Measurements from ENCODE around the gene MBD5.

MBD5 gene

GRCh38 chr2:148027822-148028221, 6.9 kb downstream of the MBD5 start:
- H3K9me3 ChIP-seq (ENCODE audit: control insufficient read depth, low read depth, low read length) = no peaks in the 10 kb centered on the region
- H3K4me1 ChIP-seq (ENCODE audit: control insufficient read depth, low read depth, low read length) = no peaks in the 10 kb centered on the region
- no peak overlapping the region for H3K4me3 ChIP-seq (ENCODE audit: low read length)
- no peaks in the 10 kb centered on the region for H3K27me3 ChIP-seq (ENCODE audit: control insufficient read depth, insufficient read depth, low read length)
- no peak overlapping the region for H3K27ac ChIP-seq (ENCODE audit: low read length)
- H3K9ac ChIP-seq (ENCODE audit: low read length) = no peak overlapping the region
- H3K36me3 ChIP-seq (ENCODE audit: control insufficient read depth, low read depth, low read length) = no peaks in the 10 kb centered on the region

GRCh38 chr2:148028781-148029180, 7.9 kb downstream of the MBD5 start:
- Histone ChIP-seq H3K9me3 (ENCODE audit: control insufficient read depth, low read depth, low read length) (no peaks in the 10 kb centered on the region), H3K4me3 (ENCODE audit: low read length) (no peak overlapping the region), H3K27me3 (ENCODE audit: control insufficient read depth, insufficient read depth, low read length) (no peaks in the 10 kb centered on the region), H3K4me1 (ENCODE audit: control insufficient read depth, low read depth, low read length) (no peaks in the 10 kb centered on the region), H3K27ac (ENCODE audit: low read length) (no peak overlapping the region), H3K9ac (ENCODE audit: low read length) (no peak overlapping the region), H3K36me3 (ENCODE audit: control insufficient read depth, low read depth, low read length) (no peaks in the 10 kb centered on the region)

- H3K9ac ChIP-seq (ENCODE audit: low read length) = no peak overlapping the region
- no peaks in the 10 kb centered on the region for H3K4me1 ChIP-seq (ENCODE audit: control insufficient read depth, low read depth, low read length)
- no peaks in the 10 kb centered on the region for H3K9me3 ChIP-seq (ENCODE audit: control insufficient read depth, low read depth, low read length)
- no peaks in the 10 kb centered on the region for H3K36me3 ChIP-seq (ENCODE audit: control insufficient read depth, low read depth, low read length)
- H3K4me3 ChIP-seq (ENCODE audit: low read length) = no peak overlapping the region
- no peaks in the 10 kb centered on the region for H3K27me3 ChIP-seq (ENCODE audit: control insufficient read depth, insufficient read depth, low read length)
- no peak overlapping the region for H3K27ac ChIP-seq (ENCODE audit: low read length)
Measured at GRCh38 chr2:148031152-148031551, 10.3 kb downstream of the MBD5 start.

- Histone ChIP-seq H3K4me1 (ENCODE audit: control insufficient read depth, low read depth, low read length) (no peaks in the 10 kb centered on the region), H3K27me3 (ENCODE audit: control insufficient read depth, insufficient read depth, low read length) (no peaks in the 10 kb centered on the region), H3K4me3 (ENCODE audit: low read length) (no peak overlapping the region), H3K9ac (ENCODE audit: low read length) (no peak overlapping the region), H3K9me3 (ENCODE audit: control insufficient read depth, low read depth, low read length) (no peaks in the 10 kb centered on the region), H3K27ac (ENCODE audit: low read length) (no peak overlapping the region), H3K36me3 (ENCODE audit: control insufficient read depth, low read depth, low read length) (no peaks in the 10 kb centered on the region)
Measured at GRCh38 chr2:148032215-148032614, 11.3 kb downstream of the MBD5 start.

- Histone ChIP-seq H3K27me3 (ENCODE audit: control insufficient read depth, insufficient read depth, low read length) (no peaks in the 10 kb centered on the region), H3K9me3 (ENCODE audit: control insufficient read depth, low read depth, low read length) (no peaks in the 10 kb centered on the region), H3K4me1 (ENCODE audit: control insufficient read depth, low read depth, low read length) (no peaks in the 10 kb centered on the region), H3K36me3 (ENCODE audit: control insufficient read depth, low read depth, low read length) (no peaks in the 10 kb centered on the region), H3K27ac (ENCODE audit: low read length) (no peak overlapping the region), H3K9ac (ENCODE audit: low read length) (no peak overlapping the region), H3K4me3 (ENCODE audit: low read length) (no peak overlapping the region)
Measured at GRCh38 chr2:148039783-148040182, 18.9 kb downstream of the MBD5 start.

- peaks cover under 1% of the 10 kb centered on the region for H3K4me1 ChIP-seq (ENCODE audit: control insufficient read depth, low read depth, low read length)
- H3K27ac ChIP-seq (ENCODE audit: low read length) = no peak overlapping the region
- no peaks in the 10 kb centered on the region for H3K27me3 ChIP-seq (ENCODE audit: control insufficient read depth, insufficient read depth, low read length)
- H3K36me3 ChIP-seq (ENCODE audit: control insufficient read depth, low read depth, low read length) = no peaks in the 10 kb centered on the region
- no peak overlapping the region for H3K9ac ChIP-seq (ENCODE audit: low read length)
- no peak overlapping the region for H3K4me3 ChIP-seq (ENCODE audit: low read length)
- no peaks in the 10 kb centered on the region for H3K9me3 ChIP-seq (ENCODE audit: control insufficient read depth, low read depth, low read length)
Measured at GRCh38 chr2:148042219-148042618, 21.3 kb downstream of the MBD5 start.

GRCh38 chr2:148044322-148044721, 23.4 kb downstream of the MBD5 start:
- H3K9me3 ChIP-seq (ENCODE audit: control insufficient read depth, low read depth, low read length) = no peaks in the 10 kb centered on the region
- H3K36me3 ChIP-seq (ENCODE audit: control insufficient read depth, low read depth, low read length) = no peaks in the 10 kb centered on the region
- no peak overlapping the region for H3K4me3 ChIP-seq (ENCODE audit: low read length)
- no peaks in the 10 kb centered on the region for H3K27me3 ChIP-seq (ENCODE audit: control insufficient read depth, insufficient read depth, low read length)
- H3K9ac ChIP-seq (ENCODE audit: low read length) = no peak overlapping the region
- peaks cover 13% of the 10 kb centered on the region for H3K4me1 ChIP-seq (ENCODE audit: control insufficient read depth, low read depth, low read length)
- no peak overlapping the region for H3K27ac ChIP-seq (ENCODE audit: low read length)

GRCh38 chr2:148046802-148047201, 25.9 kb downstream of the MBD5 start:
- H3K36me3 ChIP-seq (ENCODE audit: control insufficient read depth, low read depth, low read length) = no peaks in the 10 kb centered on the region
- H3K27ac ChIP-seq (ENCODE audit: low read length) = no peak overlapping the region
- H3K9me3 ChIP-seq (ENCODE audit: control insufficient read depth, low read depth, low read length) = no peaks in the 10 kb centered on the region
- H3K4me3 ChIP-seq (ENCODE audit: low read length) = no peak overlapping the region
- no peak overlapping the region for H3K9ac ChIP-seq (ENCODE audit: low read length)
- peaks cover 22% of the 10 kb centered on the region for H3K4me1 ChIP-seq (ENCODE audit: control insufficient read depth, low read depth, low read length)
- no peaks in the 10 kb centered on the region for H3K27me3 ChIP-seq (ENCODE audit: control insufficient read depth, insufficient read depth, low read length)

GRCh38 chr2:148048475-148049221, 27.8 kb downstream of the MBD5 start:
- Histone ChIP-seq H3K27me3 (ENCODE audit: control insufficient read depth, insufficient read depth, low read length) (no peaks in the 10 kb centered on the region), H3K9ac (ENCODE audit: low read length) (no peak overlapping the region), H3K9me3 (ENCODE audit: control insufficient read depth, low read depth, low read length) (no peaks in the 10 kb centered on the region), H3K4me1 (ENCODE audit: control insufficient read depth, low read depth, low read length) (peaks cover 22% of the 10 kb centered on the region), H3K4me3 (ENCODE audit: low read length) (no peak overlapping the region), H3K36me3 (ENCODE audit: control insufficient read depth, low read depth, low read length) (no peaks in the 10 kb centered on the region), H3K27ac (ENCODE audit: low read length) (no peak overlapping the region)

- Histone ChIP-seq H3K4me3 (ENCODE audit: low read length) (no peak overlapping the region), H3K27me3 (ENCODE audit: control insufficient read depth, insufficient read depth, low read length) (no peaks in the 10 kb centered on the region), H3K4me1 (ENCODE audit: control insufficient read depth, low read depth, low read length) (peaks cover 22% of the 10 kb centered on the region), H3K27ac (ENCODE audit: low read length) (no peak overlapping the region), H3K36me3 (ENCODE audit: control insufficient read depth, low read depth, low read length) (no peaks in the 10 kb centered on the region), H3K9ac (ENCODE audit: low read length) (no peak overlapping the region), H3K9me3 (ENCODE audit: control insufficient read depth, low read depth, low read length) (no peaks in the 10 kb centered on the region)
Measured at GRCh38 chr2:148049284-148049683, 28.4 kb downstream of the MBD5 start.

GRCh38 chr2:148052687-148053086, 31.8 kb downstream of the MBD5 start:
- no peak overlapping the region for H3K4me3 ChIP-seq (ENCODE audit: low read length)
- no peaks in the 10 kb centered on the region for H3K27me3 ChIP-seq (ENCODE audit: control insufficient read depth, insufficient read depth, low read length)
- H3K4me1 ChIP-seq (ENCODE audit: control insufficient read depth, low read depth, low read length) = peaks cover 17% of the 10 kb centered on the region
- no peak overlapping the region for H3K9ac ChIP-seq (ENCODE audit: low read length)
- no peaks in the 10 kb centered on the region for H3K9me3 ChIP-seq (ENCODE audit: control insufficient read depth, low read depth, low read length)
- H3K36me3 ChIP-seq (ENCODE audit: control insufficient read depth, low read depth, low read length) = no peaks in the 10 kb centered on the region
- H3K27ac ChIP-seq (ENCODE audit: low read length) = no peak overlapping the region

- H3K27me3 ChIP-seq (ENCODE audit: control insufficient read depth, insufficient read depth, low read length) = no peaks in the 10 kb centered on the region
- H3K27ac ChIP-seq (ENCODE audit: low read length) = no peak overlapping the region
- H3K9me3 ChIP-seq (ENCODE audit: control insufficient read depth, low read depth, low read length) = no peaks in the 10 kb centered on the region
- H3K4me3 ChIP-seq (ENCODE audit: low read length) = no peak overlapping the region
- H3K4me1 ChIP-seq (ENCODE audit: control insufficient read depth, low read depth, low read length) = peaks cover 10% of the 10 kb centered on the region
- no peaks in the 10 kb centered on the region for H3K36me3 ChIP-seq (ENCODE audit: control insufficient read depth, low read depth, low read length)
- H3K9ac ChIP-seq (ENCODE audit: low read length) = no peak overlapping the region
Measured at GRCh38 chr2:148058641-148059040, 37.8 kb downstream of the MBD5 start.
